ENCODE measurements around the gene PHOX2A.
"Not testable (repeated sequence)": the region's sequence is repeated elsewhere in the genome, so short reads cannot be mapped to it uniquely, and the experiment has no call there.

PHOX2A gene

DNA sequence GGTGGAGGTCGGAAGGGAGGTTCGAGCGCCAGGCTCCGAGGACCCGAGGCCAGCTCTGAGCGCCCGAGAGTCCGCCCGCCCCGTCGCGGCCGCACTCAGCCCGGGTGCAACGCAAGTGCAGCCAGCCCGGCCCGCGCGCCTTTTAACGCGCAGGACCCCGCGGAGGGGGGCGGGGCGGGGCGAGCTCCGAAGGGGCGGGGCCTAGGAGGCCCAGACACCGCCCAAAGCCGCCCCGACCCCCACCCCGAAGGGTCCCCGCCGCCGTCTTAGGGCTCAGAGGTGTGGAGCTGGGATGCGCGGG, at the start of gene PHOX2A:
Gene PHOX2A (minus strand): TSS at position 117 of the 301 bp plus-strand sequence. CDS start 172 bp downstream, outside the sequence.
- DNase-seq (ENCODE audit: low spot score) = no peak

DNA sequence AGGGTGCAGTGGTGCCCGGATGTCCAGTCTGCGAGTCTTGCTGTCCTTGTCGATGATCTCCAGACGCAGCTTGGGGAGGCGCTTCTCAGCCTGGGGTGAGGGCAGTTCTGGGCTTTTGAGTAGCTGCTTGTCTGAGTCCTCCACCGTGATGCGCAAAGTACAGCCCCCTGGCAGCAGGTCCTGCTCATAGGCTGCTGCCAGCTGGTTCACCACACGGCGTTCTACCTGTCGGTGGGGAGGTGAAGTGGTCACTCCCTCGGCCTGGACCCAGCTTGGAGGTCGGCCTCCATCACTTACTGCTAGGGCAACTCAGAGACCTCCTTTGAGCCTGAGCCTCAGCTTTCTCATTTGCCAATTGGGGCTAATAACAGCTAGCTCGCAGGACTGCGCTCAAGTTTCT, 49.4 kb upstream of the PHOX2A start:
- no peak for DNase-seq (ENCODE audit: low spot score)

DNA sequence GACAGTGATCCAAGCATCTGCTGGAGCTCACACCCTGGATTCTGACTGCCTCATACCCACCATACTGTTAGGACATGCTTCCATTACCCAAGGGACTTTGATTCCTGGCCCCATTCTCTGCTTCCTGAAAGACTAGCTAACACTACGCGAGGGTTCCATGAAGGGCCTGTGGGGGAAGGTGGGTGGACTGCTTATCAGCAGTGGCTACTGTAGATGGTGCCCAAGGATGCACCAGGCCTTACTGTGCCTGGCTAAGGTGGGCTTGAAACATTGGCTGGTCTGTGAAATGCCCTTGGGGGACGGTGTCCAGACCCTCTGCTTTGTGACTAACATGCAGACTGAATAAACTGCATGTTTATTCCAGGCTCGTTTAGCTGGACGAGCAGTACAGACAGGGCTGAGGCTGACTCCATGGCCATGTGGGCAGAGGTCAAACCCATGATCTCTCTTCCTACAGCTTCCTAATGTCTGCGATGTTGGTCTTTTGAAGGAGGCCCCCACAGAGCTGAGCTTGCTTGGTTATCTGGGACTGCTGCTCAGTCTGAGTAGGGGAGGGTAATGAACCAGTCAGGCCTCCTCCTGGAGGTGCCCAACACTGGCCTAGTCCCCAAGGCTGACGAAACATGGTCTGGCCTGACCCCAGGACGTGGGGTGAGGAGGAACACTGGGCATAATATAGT, 48.3 kb upstream of the PHOX2A start:
- no peak for DNase-seq (ENCODE audit: low spot score)

DNA sequence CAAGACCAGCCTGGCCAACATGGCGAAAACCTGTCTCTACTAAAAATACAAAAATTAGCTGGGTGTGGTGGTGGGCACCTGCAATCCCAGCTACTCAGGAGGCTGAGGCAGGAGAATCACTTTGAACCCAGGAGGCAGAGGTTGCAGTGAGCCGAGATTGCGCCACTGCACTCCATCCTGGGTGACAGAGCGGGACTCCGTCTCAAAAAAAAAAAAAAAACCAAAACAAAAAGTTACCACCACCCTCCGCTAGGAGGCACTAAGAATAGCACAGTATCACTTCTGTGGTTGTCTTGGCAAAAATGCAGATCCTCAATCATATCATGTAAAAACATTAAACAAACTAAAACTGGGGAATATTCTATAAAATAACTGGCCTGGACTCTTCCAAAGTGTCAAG, 46.8 kb upstream of the PHOX2A start:
- not testable (repeated sequence) for DNase-seq (ENCODE audit: low spot score)

DNA sequence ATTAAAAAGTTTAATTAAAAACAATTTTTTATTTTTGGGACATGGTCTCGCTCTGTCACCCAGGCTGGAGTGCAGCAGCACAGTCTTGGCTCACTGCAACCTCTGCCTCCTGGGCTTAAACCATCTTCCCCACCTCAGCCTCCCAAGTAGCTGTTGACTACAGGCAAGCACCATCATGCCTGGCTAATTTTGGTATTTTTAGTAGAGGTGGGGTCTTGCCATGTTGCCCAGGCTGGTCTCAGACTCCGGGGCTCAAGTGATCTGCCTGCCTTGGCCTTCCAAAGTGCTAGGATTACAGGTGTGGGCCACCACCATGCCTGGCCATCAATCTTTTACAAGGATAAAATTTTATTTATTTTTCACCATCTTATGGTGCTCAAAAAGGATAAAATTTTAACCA, 43.3 kb upstream of the PHOX2A start:
- no peak for DNase-seq (ENCODE audit: low spot score)

DNA sequence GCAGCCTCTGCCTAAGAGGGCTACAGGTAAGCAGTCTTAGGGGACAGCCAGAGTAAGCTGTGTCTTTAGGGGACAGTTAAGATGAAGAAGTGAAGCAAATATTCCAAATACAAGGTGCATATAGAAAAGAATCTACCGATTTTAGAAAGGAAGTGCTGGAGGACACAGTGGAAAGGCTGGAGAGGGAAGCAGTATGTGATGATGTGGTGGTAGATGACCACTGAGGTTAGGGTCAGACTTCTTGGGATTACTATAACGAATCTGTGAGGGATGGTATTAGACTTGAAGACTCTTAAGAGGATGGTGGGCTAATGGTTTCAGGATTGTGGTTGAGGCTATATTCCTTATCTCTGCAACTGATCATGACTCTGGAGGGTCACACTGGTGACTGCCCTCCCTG, 40.0 kb upstream of the PHOX2A start:
- no peak for DNase-seq (ENCODE audit: low spot score)

DNA sequence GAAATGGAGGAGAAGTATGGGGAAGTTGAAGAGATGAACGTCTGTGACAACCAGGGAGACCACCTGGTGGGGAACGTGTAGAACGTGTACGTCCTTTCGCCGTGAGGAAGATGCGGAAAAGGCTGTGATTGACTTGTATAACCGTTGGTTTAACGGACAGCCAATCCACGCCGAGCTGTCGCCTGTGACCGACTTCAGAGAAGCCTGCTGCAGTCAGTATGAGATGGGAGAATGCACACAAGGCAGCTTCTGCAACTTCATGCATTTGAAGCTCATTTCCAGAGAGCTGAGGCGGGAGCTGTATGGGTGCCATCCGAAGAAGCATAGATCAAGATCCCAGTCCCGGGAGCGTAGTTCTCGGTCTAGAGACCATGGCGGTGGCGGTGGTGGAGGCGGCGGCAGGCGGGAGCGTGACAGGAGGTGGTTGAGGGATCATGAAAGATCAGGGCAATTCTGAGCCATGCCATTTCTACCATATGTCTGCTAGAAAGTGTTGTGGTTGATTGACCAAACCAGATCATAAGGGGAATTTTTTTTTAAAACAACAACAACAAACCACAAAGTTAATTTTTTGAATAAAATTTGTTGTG, 36.8 kb upstream of the PHOX2A start:
- no peak for DNase-seq (ENCODE audit: low spot score)

DNA sequence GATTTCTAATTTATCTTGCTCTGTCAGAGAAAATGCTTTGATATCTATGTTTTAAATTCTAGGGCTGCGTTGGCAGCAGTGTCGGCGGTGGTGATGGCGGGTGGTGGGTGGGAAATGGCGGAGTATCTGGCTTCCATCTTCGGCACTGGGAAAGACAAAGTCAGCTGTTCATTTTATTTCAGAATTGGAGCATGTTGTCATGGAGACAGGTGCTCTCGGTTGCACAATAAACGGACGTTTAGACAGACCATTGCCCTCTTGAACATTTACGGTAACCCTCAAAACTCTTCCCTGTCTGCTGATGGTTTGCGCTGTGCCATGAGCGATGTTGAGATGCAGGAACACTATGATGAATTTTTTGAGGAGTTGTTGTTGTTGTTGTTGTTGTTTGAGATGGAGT, 36.1 kb upstream of the PHOX2A start:
- no peak for DNase-seq (ENCODE audit: low spot score)

DNA sequence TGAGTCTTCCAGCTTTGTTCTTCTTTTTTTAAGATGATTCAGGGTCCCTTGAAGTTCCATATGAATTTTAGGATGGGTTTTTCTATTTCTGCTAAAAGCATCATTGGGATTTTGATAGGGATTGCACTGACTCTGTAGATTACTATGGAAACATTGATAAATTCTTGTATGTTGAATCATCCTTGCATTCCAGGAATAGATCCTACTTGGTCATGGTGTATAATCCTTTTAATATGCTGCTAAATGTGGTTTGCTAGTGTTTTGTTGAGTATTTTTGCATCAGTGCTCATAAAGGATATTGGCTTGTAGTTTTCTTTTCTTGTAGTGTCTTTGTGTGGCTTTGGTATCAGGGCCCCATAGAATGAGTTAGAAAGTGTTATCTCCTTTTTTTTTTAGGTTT, 34.9 kb upstream of the PHOX2A start:
- no peak for DNase-seq (ENCODE audit: low spot score)

DNA sequence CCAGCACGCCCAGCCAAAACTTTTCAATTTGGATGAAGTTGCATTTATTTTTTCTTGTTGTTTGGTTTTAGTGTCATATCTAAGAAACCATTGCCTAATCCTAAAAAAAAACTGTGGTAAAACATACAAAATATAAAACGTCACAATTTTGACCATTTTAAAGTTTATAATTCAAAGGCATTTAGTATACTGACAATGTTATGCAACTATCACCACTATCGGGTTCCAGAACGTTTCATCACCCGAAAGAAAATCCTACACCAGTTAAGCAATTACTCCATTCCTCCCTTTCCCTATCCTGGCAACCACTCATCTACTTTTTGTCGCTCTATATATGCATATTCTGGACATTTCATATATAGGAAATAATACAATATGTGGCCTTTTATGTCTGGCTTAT, 30.5 kb upstream of the PHOX2A start:
- DNase-seq (ENCODE audit: low spot score) = no peak

DNA sequence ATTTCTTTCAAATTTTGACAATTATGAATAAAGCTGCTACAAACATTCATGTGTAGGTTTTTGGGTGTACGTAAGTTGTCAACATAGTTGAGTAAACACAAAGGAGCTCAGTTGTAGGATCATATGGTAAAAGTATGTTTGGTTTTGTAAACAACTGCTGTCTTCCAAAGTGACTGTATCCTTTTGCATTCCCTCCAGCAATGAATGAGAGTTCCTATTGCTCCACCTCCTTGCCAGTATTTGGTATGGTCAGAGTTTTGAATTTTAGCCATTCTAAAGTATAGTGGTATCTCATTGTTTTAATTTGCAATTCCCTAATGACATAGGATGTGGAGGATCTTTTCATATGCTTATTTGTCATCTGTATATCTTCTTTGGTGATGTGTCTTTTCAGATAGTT, 28.0 kb upstream of the PHOX2A start:
- no peak for DNase-seq (ENCODE audit: low spot score)

DNA sequence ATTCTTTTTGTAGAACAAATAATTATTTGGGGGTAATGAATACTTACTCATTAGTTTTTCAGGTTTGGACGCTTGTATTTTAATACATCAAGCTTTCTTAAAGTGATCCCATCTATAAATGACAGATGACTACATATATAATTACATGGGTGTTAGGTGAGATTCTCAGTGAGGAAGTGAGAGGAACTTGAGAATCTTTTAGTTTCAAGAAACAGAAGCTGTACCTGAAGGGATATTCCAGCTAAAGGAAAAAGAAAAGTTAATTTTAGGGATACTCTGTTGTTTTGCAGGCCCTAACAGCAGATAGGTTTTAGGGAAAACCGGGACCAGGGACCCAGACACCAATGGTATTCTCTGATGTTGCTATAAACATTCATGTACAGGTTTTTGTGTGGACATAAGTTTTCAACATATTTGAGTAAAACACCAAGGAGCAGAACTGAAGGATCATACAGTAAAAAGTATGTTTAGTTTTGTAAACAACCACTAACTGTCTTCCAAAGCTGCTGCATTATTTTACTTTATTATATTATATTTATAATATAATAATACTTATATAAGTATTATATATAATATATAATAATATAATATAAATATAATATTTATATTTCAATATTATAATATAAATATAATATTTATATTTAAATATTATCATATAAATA, 24.1 kb upstream of the PHOX2A start:
- no peak for DNase-seq (ENCODE audit: low spot score)

DNA sequence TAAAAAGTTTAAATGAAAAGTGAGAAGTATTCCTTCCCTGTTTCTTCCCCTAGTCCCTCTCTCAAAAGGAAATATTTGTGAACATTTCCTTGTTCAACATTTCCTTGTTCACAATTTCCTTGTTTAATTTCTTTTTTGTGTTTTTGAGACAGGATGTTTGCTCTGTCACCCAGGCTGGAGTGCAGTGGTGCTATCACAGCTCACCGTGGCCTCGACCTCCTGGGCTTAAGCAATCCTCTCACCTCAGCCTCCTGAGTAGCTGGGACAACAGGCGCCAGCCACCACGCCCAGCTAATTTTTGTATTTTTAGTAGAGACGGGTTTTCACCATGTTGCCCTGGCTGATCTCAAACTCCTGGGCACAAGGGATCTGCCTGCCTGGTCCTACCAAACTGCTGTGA, 23.0 kb upstream of the PHOX2A start:
- DNase-seq (ENCODE audit: low spot score) = not testable (repeated sequence)

DNA sequence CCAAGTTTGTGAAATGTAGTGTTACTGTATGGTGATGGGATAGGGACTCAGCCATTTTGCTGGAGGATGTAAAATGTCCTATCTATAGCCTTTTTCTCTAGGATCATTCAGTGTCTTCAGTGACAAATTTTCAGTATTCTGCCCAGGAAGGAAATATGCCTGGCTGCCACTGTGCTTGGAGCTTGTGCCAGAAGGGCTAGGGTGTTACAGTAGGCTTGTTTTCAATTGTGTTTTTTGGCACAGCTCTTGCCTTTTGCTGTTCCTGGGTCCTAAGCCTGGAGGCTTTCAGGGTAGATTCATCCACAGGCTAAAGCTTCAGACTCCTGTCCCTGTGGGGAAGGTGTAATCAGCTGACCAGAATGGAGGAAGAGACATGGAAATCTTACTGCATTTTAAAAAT, 22.0 kb upstream of the PHOX2A start:
- DNase-seq (ENCODE audit: low spot score) = no peak

DNA sequence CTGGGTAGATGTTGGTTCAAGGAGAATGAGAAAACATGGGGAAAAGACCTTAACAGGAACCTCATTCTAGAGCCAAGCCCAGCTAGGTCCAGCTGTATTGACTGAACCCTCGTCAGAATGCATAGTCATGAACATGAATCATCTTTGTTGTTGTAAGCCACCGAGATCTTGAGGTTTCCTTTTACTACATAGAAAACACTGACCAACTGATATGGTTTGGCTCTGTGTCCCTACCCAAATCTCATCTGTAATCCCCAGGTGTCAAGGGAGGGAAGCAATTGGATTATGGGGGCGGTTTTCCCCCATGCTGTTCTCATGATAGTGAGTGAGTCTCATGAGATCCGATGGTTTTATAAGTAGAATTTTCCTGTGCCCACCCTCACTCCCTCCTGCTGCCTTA, 19.4 kb upstream of the PHOX2A start:
- DNase-seq (ENCODE audit: low spot score) = no peak

DNA sequence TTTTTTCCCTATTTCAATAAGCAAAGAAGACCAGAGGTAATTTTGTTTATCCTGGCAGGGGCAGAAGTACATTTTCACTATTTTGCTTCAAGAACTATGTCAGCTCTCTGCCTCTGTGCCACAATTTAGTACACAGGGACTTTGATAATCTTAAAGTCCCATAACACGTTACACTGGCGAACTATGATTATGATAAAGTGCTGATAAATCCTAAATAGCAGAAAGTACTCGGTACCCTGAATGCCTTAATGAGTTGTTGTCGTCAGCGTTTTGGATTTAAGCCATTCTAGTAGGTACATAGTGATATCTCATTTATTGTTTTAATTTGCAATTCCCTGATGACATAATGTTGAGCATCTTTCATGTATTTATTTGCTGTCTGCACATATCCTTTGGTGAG, 16.6 kb upstream of the PHOX2A start:
- DNase-seq (ENCODE audit: low spot score) = no peak

DNA sequence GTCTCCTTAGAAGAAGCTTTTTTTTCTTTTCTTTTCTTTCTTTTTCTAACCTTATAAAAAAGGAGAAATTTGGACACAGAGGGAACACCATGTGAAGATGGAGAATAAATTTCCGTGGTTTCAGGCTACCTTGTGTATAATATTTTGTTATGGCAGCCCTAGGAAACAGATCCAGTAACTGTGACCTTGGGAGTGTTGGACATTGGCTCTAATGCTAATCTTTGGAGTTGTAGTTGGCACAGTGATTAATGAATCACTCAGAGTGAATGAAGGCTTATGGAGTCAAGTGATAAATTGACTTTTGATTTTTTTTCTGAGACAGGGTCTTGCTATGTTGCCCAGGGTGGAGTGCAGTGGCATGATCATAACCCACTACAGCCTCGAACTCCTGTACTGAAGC, 15.5 kb upstream of the PHOX2A start:
- no peak for DNase-seq (ENCODE audit: low spot score)

DNA sequence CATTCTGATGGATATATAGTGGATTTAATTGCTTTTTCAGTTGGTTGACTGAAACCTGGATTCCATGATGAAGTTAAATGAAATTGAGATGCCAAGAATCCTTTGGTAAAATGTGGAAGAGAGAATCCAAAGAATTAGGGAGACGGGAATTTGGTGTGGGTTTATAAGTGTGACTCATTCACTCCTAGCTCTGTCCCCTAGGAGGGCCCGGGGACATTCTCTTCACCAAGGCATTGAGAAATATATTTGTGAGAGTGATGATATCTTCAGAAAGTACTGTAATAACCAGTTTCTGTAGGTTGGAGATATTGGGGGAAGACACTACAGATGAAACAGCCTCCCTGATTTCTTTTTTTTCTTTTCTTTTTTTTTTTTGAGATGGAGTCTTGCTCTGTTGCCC, 13.6 kb upstream of the PHOX2A start:
- DNase-seq (ENCODE audit: low spot score) = no peak

DNA sequence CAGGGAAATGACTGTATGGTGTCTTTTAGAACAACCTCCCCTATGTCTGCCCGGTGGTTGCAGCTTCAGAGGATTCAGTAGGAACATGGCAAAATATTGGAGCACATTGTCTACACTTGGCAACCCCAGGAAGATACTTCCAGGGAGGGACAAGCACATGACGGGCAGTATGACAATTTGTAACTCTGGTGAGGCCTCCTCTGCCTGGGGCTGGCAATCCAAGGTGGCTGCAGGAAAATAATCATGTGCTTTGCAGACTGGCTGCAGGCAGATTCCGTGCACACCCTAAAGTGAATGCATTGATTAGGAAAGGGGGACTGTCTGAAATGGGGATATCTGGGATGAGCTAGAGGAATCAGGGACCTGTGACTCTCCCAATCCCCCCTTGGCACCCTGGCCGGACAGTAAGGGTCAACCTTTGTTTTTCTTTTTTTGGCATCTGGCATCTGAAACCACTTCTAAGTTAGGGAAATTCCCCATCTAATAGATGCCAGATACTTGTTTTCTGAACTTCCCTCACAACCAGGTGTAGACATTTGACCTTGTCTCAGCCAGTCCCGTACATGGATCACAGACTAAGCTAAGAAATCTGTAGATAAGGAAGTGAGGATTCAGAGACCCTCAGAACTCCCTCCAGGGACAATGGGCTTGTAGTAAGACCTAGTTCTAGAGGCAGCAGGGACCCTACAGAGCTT, 10.5 kb upstream of the PHOX2A start:
- DNase-seq (ENCODE audit: low spot score) = no peak

DNA sequence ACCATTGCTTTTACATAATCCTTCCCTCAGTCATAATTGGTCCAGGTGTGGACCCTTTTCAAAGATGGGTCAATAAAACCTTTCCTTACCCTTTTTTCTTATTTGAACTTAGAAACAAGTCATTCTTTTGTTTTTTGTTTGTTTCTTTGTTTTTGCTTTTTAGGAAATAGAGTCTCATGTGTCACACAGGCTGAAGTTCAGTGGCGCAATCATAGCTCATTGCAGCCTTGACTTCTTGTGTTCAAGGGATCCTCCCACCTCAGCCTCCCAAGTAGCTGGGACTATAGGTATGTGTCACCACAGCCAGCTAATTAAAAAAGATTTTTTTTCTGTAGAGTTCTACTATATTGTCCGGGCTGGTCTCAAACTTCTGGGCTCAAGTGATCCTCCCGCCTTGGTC, 9.4 kb upstream of the PHOX2A start:
- DNase-seq (ENCODE audit: low spot score) = no peak

DNA sequence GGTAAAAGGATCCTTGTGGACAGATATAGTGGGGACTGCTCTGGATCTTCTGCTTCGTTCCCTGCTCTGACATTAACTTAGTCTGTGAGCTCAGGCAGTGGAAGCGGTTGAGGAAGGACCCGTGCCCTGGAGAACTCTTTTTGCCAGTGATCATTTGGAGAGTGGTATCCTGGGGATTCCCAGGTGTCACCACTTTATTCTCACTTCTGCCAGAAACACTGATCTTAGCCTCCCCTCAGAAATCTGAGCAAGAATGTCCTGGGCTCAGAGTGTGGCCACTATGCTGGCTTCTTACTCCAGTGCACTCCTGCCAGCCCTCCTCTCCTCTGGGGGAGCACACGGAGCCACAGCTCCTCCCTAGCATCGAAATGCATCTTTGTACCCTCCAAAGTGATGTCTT, 7.6 kb upstream of the PHOX2A start:
- no peak for DNase-seq (ENCODE audit: low spot score)

DNA sequence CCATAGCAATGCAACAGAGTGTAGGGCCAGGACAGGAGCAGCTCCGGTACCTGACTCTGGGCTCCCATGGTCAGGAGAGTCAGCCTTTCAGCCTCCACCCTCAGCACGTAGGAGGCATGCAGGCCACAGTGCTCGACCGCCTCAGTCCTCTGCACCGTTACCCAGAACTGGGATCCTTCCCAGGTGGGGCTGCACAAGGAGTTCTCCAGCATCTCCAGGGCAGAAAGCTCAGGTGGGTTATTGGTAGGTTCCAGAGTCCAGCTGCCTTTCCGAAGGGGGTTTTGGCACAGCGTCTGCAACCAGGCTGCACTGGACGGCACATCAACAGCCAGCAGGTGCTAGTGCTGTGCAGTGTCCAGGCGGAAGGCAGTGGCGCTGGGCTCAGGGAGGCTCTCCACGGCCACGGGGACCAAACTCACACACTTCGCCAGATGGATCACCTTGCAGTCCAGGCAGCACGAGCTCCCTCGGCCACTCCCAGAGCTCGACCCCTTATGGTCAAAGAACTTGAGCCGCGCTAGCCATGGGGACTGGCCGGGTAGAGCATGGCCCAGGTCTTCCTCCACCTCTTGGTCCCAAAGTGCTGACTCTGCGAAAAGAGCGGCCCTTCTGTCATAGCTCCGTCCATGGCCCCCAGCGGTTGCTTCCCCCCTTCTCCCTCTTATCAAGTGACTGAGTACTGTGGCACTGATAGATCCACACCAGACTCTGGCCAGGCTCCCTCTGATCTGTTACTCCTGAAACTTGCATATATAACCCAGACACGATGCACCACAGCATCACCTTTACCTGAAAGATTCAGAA, 6.9 kb upstream of the PHOX2A start:
- no peak for DNase-seq (ENCODE audit: low spot score)
